BE2C (cell line): ENCODE data around the gene CHMP1A.
A peak's percentile ranks its signal among the peaks of the same experiment; 100 is the strongest.

Source experiments
- DNase-seq: peaks from one replicate; pipeline ENCODE4 v3.0.0-alpha.2; 2020
- H3K27me3 ChIP-seq: fragments of 250-450 bp; sonication (Bioruptor Pico); 2 replicates; pipeline ENCODE4 v1.5.1; 2020; ENCODE audit warnings: mild to moderate bottlenecking
- H3K36me3 ChIP-seq: fragments of 250-450 bp; sonication (Bioruptor Pico); 2 replicates; pipeline ENCODE4 v1.5.1; 2020; ENCODE audit warnings: mild to moderate bottlenecking
- H3K4me1 ChIP-seq: fragments of 250-450 bp; sonication (Bioruptor Pico); 2 replicates; pipeline ENCODE4 v1.5.1; 2020
- H3K4me3 ChIP-seq: 2 replicates; pipeline ENCODE4 v1.5.1; 2011; ENCODE audit warnings: low read depth, low read length
- H3K9me3 ChIP-seq: fragments of 250-450 bp; sonication (Bioruptor Pico); 2 replicates; pipeline ENCODE4 v1.5.1; 2020
- CTCF ChIP-seq: IDR thresholded peaks from 2 replicates; pipeline ENCODE4 v1.5.1; 2012; ENCODE audit warnings: mild to moderate bottlenecking, low read depth, low read length

The CHMP1A gene

GRCh38 chr16:89658221-89658879, 842 bp upstream of the CHMP1A start:
- TF ChIP-seq CTCF: no peak
- DNase-seq: peak; percentile 24
- H3K4me1 ChIP-seq: no peaks in the 10 kb centered on the region
- H3K36me3 ChIP-seq: peaks cover 17% of the 10 kb centered on the region
- H3K9me3 ChIP-seq: no peaks in the 10 kb centered on the region
- peak overlapping the region; percentile 94 for H3K4me3 ChIP-seq
- no peaks in the 10 kb centered on the region for H3K27me3 ChIP-seq

- H3K4me3 ChIP-seq: peak overlapping the region; percentile 94
- H3K9me3 ChIP-seq: no peaks in the 10 kb centered on the region
- no peaks in the 10 kb centered on the region for H3K4me1 ChIP-seq
- peaks cover 16% of the 10 kb centered on the region for H3K36me3 ChIP-seq
- DNase-seq: no peak
- H3K27me3 ChIP-seq: no peaks in the 10 kb centered on the region
- TF ChIP-seq CTCF: no peak
Observed at GRCh38 chr16:89656435-89657121, 930 bp downstream of the CHMP1A start.

- H3K4me3 ChIP-seq: no peak overlapping the region
- DNase-seq: no peak
- H3K9me3 ChIP-seq: no peaks in the 10 kb centered on the region
- TF ChIP-seq CTCF: no peak
- no peaks in the 10 kb centered on the region for H3K27me3 ChIP-seq
- peaks cover 17% of the 10 kb centered on the region for H3K36me3 ChIP-seq
- H3K4me1 ChIP-seq: no peaks in the 10 kb centered on the region
Observed at GRCh38 chr16:89655062-89655643, 2.4 kb downstream of the CHMP1A start.

GRCh38 chr16:89653656-89654295, 3.7 kb downstream of the CHMP1A start:
- no peaks in the 10 kb centered on the region for H3K27me3 ChIP-seq
- no peaks in the 10 kb centered on the region for H3K9me3 ChIP-seq
- H3K4me3 ChIP-seq: no peak overlapping the region
- H3K36me3 ChIP-seq: peaks cover 12% of the 10 kb centered on the region
- H3K4me1 ChIP-seq: no peaks in the 10 kb centered on the region
- no peak for TF ChIP-seq CTCF
- no peak for DNase-seq

GRCh38 chr16:89651584-89651983, 5.9 kb downstream of the CHMP1A start:
- Histone ChIP-seq H3K27me3 (no peaks in the 10 kb centered on the region), H3K4me3 (no peak overlapping the region), H3K36me3 (peaks cover 16% of the 10 kb centered on the region), H3K9me3 (no peaks in the 10 kb centered on the region), H3K4me1 (no peaks in the 10 kb centered on the region)
- DNase-seq: no peak
- no peak for TF ChIP-seq CTCF
